Measurements from ENCODE around the gene CYP3A7. TPM values are rescaled to one million over a fixed set of nuclear protein-coding genes. Genes with fewer than 3 reads are reported as not detected.

CYP3A7 gene
- total and polyA plus RNA-seq, 2 of the 13 experiments (the other 11 are each of a cell fraction or from before 2014, with no cell fraction given), result 5.8 to 6.4 TPM

- Histone ChIP-seq H3K79me2 (ENCODE audit: insufficient read depth, low read length) (no peaks in the 10 kb centered on the region), H4K20me1 (ENCODE audit: insufficient read depth, low read length) (no peaks in the 10 kb centered on the region), H3K4me3 (replicated peaks in 1 of 3; ENCODE audit: insufficient read depth in 1 of 3, low read depth in 2 of 3, low read length in 3 of 3) (no peak overlapping the region), H3K27me3 (ENCODE audit: control insufficient read depth in 1 of 2, insufficient read depth in 2 of 2, low read length in 2 of 2) (no peaks in the 10 kb centered on the region), H3K9me3 (ENCODE audit: low read length) (no peaks in the 10 kb centered on the region), H3K27ac (ENCODE audit: extremely low read length, insufficient read depth, low read length) (peak overlapping the region; percentile 91), H3K36me3 (replicated peaks in 1 of 2; ENCODE audit: control insufficient read depth in 1 of 2, insufficient read depth in 2 of 2, low read length in 2 of 2) (no peaks in the 10 kb centered on the region), H2AFZ (ENCODE audit: low read length) (no peak overlapping the region), H3K4me2 (ENCODE audit: low read depth, low read length) (no peak overlapping the region), H3K9ac (ENCODE audit: insufficient read depth, low read depth, low read length) (no peak overlapping the region), H3K4me1 (ENCODE audit: insufficient read depth, low read length) (peaks cover 71% of the 10 kb centered on the region)
- in situ Hi-C loops (cut with HindIII; ENCODE audit: extremely low pct_ligation_motif_present, low pct_unique_long_range_greater_than_20kb), result no loop called here
- BruUV-seq (replicated peaks), result TSS peak; percentile 46
- FAIRE-seq, result no peak
- ChIA-PET POLR2A (interaction anchor here (2.1 to 4.5 kb wide), 3 partner anchors 10 to 37 kb away, joined by 7 to 26 read pairs (median 16); no protein-coding TSS in a partner anchor), CTCF (ENCODE audit: low intra/inter-chr PET ratio, low total read pairs) (no interaction called here)
- peak; percentile 6 for DNase-seq (ENCODE audit: low spot score)
- peak; percentile 16 for ATAC-seq
- WGBS (ENCODE audit: low lambda C conversion rate), result 92% methylated on average over 1 of the region's 1 CpG
- intact Hi-C loops (cut with micrococcal nuclease; ENCODE audit: unreplicated experiment), result loop anchor here (5.0 kb wide), 1 partner anchor 98 kb away; no protein-coding TSS in a partner anchor
- no peak for TF ChIP-seq MBD4 (IDR thresholded peaks at IDR 0.05; ENCODE audit: borderline replicate concordance, low read length)
- no peak for TF ChIP-seq HNRNPL (IDR thresholded peaks at IDR 0.05; ENCODE audit: low read depth, low read length)
- TF ChIP-seq ZNF614 (CRISPR knock-in tag; IDR thresholded peaks at IDR 0.05; ENCODE audit: borderline replicate concordance), result no peak
- no peak for TF ChIP-seq ZNF20 (CRISPR knock-in tag; IDR thresholded peaks at IDR 0.05)
- TF ChIP-seq ZNF7 (CRISPR knock-in tag; IDR thresholded peaks at IDR 0.05), result 0 out of 2 replicates have a peak, but pooled peaks have one; percentile 18
- no peak for TF ChIP-seq GZF1 (CRISPR knock-in tag; IDR thresholded peaks at IDR 0.05)
Observed at GRCh38 chr7:99730238-99730810, 4.7 kb downstream of the CYP3A7 start.

- H4K20me1 ChIP-seq (ENCODE audit: insufficient read depth, low read length), result no peaks in the 10 kb centered on the region
- no peaks in the 10 kb centered on the region for H3K36me3 ChIP-seq (replicated peaks in 1 of 2; ENCODE audit: control insufficient read depth in 1 of 2, insufficient read depth in 2 of 2, low read length in 2 of 2)
- H3K4me2 ChIP-seq (ENCODE audit: low read depth, low read length), result peak overlapping the region; percentile 36
- ChIA-PET CTCF (ENCODE audit: low intra/inter-chr PET ratio, low total read pairs) (no interaction called here), POLR2A (interaction anchor here (0.6 to 4.5 kb wide), 6 partner anchors 9 to 190 kb away, joined by 3 to 26 read pairs (median 6); partner anchors contain the start of gene TRIM4)
- in situ Hi-C loops (cut with HindIII; ENCODE audit: extremely low pct_ligation_motif_present, low pct_unique_long_range_greater_than_20kb) (no loop called here), intact Hi-C loops (cut with micrococcal nuclease; ENCODE audit: unreplicated experiment) (loop anchor here (1.0 to 5.0 kb wide), 2 partner anchors 35 to 97 kb away; no protein-coding TSS in a partner anchor)
- H2AFZ ChIP-seq (ENCODE audit: low read length), result no peak overlapping the region
- FAIRE-seq (peak; percentile 78), DNase-seq (ENCODE audit: low spot score) (peak; percentile 94), ATAC-seq (peak; percentile 83)
- peaks cover 65% of the 10 kb centered on the region for H3K4me1 ChIP-seq (ENCODE audit: insufficient read depth, low read length)
- 28% methylated on average over 5 of the region's 5 CpGs for WGBS (ENCODE audit: low lambda C conversion rate)
- peak overlapping the region; percentile 91 for H3K27ac ChIP-seq (ENCODE audit: extremely low read length, insufficient read depth, low read length)
- BruUV-seq (replicated peaks), result no TSS peak
- H3K9me3 ChIP-seq (ENCODE audit: low read length), result no peaks in the 10 kb centered on the region
- peak overlapping the region; percentile 55 for H3K9ac ChIP-seq (ENCODE audit: insufficient read depth, low read depth, low read length)
- no peaks in the 10 kb centered on the region for H3K27me3 ChIP-seq (ENCODE audit: control insufficient read depth in 1 of 2, insufficient read depth in 2 of 2, low read length in 2 of 2)
- no peaks in the 10 kb centered on the region for H3K79me2 ChIP-seq (ENCODE audit: insufficient read depth, low read length)
- H3K4me3 ChIP-seq (replicated peaks in 1 of 3; ENCODE audit: insufficient read depth in 1 of 3, low read depth in 2 of 3, low read length in 3 of 3), result no peak overlapping the region
- TF ChIP-seq NFE2 (CRISPR knock-in tag; IDR thresholded peaks at IDR 0.05) (no peak), MIXL1 (CRISPR knock-in tag; IDR thresholded peaks at IDR 0.05) (peak; percentile 61; the same call in 1 of the 2 replicates), CEBPG (CRISPR knock-in tag; IDR thresholded peaks at IDR 0.05) (peak; percentile 98), MXD1 (CRISPR knock-in tag; IDR thresholded peaks at IDR 0.05) (no peak), ZEB1 (IDR thresholded peaks at IDR 0.05; ENCODE audit: insufficient replicate concordance, low read depth) (no peak), HOXA3 (CRISPR knock-in tag; IDR thresholded peaks at IDR 0.05) (peak; percentile 57; the same call in 1 of the 2 replicates)
Observed at GRCh38 chr7:99729486-99730237, 5.3 kb downstream of the CYP3A7 start.
